NCI-H128 (cell line): ENCODE measurements around the gene PRDM5.

Source experiments
- DNase-seq: peaks from one replicate; lab custom pipeline; 2025; ENCODE audit not compliant: unreplicated experiment; lab: John Stamatoyannopoulos, UW

The PRDM5 gene

DNA sequence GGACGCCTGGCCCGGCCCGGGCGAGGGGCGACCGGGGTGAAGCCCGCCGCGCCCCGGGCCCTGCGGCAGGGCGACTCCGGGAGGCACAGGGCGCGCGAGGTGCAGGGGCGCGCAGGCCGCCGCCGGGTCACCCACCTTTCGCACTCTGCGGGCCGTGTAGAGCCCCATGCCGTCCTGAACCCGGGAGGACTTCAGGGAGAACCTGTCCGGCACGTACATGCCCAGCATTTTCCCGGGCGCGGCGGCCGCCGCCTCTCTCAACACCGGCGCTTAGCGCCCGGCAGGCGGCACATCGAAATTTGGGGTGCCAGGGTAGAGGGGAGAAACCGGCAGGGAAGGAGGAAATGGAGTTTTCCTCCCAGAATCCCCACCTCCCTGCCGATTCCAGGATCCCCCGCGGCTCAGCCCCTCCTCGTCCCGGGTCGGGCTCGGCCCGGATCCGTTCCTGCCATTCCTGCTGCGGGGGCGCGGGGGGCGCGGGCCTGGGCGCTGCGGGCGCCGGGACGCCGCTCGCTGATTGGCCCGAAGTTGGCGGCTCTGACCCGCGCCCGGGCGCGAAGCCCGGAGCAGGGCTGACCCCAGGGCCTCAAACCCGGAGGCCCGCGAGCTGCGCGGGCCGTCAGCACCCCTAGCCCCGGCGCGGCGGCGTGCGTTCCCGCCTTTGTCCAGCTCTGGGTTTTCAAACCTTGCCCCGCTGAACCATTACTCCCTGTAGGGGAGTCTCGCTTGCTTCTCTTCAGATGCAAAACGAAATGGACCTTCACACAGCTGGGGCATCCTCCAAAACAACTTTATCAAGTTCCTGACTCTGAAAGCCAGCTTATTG lies at the start of gene PRDM5:
PRDM5 (minus strand) TSS at position 346 of the 826 bp plus-strand sequence; CDS start at position 228, 118 bp downstream.
- DNase-seq = no peak

DNA sequence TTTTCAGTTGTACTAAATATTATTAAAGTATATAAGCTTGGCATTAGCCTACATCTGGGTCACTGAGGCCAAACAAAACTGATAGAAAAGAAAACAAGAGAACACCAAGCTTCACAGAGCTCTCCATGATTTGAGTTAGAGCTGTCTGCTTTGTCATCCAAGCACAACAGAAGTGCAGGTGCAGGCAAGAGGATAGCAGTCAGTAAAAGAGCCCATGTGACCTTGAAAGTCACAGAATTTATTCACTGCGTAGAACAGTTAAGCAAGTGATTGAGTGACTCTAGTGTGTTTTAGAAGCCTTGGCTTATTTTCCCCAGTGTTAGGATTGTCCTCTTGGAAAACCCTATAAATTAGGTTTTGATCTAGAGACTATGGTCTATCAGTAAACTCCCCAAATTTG lies 49.4 kb upstream of the PRDM5 start:
- no peak for DNase-seq

DNA sequence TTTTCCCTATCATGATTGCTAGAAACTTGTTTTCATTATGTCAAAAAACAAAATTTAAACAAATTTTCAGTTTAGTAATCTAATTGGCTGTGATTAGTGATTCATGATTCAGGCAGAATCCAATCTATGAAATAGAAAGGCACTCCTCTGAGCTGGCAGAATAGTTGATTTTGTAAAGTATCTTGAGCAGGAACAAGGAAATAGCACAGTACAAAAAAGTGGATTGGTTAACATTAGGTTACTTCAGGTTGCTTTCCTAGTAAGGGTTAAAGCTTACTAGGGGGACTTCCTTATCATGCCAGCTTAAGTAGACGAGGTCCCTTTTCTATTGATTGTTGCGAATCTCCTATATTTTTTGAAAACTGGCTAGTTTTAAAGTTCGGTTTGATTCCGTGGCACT lies 43.4 kb upstream of the PRDM5 start:
- no peak for DNase-seq

DNA sequence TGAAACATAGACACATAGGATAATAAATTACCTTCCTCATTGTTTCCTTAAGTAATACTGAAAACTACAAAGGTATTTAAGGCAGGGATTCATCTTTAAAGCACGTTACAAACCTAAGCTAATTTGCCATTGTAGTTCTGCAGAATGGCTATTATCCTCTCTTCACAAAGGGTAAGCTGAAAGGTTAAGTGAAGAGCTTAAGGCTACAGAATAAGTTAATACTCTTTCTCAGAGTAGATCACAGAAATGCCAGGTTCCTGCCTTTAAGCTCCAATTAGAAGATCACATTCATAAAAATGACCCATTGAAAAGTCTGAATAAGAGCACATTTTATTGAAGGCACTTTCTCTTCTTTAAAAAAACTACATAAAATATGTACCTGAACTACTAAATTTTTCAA lies 42.1 kb upstream of the PRDM5 start:
- DNase-seq = no peak

DNA sequence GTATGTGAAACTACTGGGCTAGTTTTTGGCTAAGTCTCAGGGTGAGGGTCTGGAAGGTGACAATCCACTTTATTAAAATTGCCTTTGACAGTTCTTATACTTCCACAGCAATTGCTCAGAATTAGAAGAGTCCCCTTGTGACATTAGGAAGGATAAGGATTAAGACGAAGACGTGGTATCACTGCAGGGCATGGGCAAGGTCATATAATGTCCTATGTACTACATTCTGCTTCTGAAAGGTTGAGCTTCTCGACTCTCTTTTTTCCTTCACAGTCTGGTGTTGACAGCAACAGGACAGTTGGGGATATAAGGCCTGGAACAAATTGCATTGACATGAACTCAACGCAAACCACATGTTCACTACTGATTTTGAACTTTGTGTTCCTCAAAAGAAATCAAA lies 40.9 kb upstream of the PRDM5 start:
- no peak for DNase-seq

DNA sequence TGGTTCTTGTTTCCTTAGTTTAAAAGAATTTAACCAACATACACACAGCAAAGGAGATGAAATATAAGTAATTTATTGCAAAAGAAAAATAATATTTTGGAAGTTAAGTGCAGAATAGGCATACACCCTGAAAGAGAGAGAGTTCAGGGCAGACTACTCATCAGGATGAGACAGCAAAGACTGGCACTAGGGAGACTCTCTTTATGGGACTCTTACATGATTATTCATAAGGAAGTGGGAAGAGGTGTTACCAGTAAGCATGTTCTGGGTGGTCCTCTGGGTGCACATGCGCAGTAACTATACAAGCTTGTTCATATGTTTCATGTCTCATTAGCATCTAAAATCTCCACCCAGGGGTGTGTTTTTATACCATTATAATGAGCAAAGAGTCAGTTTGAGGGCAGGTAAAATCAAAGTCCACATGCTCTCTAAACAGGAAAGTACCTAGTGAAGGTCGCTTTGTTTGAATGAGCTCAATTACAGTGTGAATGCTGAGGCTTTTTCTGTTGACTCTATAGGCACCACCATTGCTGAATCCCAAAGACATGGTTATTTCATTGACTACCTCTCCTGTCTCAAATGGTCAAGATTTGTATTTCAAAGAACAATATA lies 38.2 kb upstream of the PRDM5 start:
- no peak for DNase-seq

DNA sequence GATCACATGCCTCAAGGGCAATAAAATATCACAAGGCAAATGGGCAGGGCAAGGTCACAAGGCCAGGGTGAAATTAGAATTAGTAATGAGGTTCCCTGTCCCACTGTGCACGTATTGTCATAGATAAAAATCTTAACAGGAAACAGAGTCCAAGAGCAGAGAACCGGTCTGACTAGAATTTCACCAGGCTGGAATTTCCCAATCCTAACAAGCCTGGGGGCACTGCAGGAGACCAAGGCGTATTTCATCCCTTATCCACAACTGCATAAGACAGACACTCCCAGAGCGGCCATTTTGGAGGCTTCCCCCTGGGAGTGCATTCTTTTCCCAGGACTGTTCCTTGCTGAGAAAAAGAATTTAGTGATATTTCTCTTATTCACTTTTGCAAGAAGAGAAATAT lies 25.9 kb upstream of the PRDM5 start:
- no peak for DNase-seq

DNA sequence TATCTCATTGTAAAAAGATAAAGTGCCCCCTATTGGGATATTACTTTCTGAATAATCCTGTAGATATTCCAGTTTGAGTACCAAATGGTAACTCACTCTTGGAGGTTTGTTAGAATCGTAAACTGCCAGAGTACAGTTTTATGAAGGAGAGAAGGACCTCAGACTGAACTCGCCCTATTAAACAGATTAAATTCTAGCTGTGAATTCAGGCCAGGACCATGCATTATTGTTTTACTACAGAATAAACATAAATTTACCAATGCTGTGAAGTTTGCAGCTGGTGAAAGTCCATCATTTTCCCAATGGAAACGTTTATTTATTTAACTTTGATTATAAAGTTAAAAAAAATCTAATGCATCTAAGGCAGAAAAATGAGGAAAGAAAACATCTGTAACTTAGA lies 20.2 kb upstream of the PRDM5 start:
- DNase-seq = no peak

DNA sequence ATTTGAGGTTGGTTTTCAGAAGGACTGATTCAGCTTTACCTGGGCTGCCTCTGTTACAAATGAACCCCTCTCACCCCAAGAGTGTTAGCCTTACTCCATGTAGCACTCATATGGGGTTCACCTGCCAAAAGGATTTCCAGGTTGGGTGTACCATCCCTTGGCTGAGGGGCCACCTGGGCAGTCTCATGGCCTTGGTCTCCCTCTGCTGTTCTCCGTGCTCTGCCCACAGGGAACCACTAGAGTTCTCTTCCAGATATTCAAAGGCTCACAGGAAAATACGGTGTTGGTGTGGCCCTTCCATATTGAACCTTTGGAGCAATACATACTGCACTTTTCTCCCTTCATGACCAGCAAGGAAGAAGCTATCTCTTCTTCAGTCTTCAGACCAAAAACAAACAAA lies 18.0 kb upstream of the PRDM5 start:
- DNase-seq = no peak

DNA sequence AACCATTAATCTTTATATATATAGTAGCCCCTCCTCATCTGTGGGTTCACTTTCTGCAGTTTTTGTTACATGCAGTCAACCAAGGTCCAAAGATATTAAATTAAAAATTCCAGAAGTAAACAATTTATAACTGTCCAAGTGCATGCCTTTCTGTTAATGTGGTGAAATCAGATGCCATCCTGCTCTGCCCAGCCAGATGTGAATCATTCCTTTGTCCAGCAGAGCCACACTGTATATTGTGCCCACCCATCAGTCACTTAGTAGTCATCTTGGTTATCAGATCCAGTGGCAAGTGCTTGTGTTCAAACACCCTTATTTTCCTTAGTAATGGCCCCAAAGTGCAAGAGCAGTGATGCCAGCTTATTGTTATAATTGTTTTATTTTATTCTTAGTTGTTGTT lies 17.2 kb upstream of the PRDM5 start:
- no peak for DNase-seq

DNA sequence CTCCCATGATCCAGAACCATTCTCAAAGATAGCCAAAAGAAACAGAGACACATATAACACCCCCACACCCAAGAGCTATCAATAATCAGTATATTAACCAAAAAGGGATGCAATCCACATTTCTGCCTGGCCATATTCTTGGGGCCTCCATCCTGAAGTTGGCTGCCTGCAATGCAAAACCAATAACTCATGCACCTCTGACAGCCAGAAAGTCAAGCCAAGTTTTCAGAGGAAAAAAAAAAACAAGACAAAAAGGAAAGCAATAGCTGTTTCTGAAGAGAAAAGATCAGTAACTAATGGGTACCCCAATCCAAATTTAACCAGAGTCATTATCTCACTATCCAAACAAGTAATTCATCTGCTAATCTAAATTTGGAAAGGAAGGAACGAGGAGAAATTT lies 7.3 kb upstream of the PRDM5 start:
- DNase-seq = no peak

DNA sequence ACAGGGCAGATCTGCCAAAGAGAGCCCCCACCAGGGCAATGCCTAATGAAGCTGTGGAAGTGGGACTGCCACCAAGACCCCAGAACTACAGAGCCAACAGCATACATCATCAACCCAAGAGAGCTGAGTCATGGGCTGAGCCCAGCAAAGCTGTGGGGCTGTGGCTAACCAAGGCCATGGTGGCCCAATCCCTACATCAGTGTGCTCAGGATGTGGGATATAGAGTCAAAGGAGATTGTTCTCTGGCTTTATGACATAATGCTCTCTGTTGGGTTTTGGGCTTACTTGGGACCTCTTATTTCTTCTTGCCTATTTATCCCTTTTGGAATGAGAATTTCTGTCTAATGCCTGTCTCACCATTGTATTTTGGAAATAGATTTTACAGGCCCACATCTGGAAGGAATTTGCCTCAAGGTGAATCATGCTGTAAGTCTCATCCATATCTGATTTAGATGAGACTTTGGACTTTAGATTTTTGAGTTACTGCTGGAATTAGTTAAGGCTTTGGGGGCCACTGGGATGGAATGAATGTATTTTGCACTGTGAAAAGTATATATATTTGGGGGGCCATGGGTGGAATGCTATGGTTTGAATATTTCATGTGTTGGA lies 5.4 kb upstream of the PRDM5 start:
- DNase-seq = no peak

DNA sequence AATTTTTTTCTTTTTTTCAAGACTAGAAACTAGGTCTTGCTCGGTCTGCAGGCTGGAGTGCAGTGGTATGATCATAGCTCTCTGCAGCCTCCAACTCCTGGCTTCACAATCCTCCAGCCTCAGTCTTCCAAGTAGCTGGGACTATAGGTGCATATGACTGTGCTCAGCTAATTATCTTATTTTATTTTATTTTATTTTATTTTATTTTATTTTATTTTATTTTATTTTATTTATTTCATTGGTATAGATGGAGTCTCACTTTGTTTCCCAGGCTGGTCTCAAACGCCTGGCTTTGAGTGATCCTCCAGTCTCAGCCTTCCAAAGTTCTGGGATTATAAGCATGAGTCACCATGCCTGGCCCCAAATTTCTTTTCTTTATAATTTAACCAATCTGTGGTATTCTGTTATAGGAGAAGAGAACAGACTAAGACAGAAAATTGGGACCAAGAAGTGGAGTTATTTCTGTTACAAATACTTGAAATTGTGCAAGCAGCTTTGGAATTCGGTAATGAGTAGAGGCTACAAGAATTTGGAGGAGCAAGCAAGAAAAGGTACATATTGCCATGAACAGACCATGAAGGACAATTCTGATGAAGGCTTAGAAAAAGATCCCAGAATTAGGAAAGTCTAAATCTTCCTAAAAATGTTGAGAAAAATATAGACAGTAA lies 4.0 kb upstream of the PRDM5 start:
- no peak for DNase-seq

DNA sequence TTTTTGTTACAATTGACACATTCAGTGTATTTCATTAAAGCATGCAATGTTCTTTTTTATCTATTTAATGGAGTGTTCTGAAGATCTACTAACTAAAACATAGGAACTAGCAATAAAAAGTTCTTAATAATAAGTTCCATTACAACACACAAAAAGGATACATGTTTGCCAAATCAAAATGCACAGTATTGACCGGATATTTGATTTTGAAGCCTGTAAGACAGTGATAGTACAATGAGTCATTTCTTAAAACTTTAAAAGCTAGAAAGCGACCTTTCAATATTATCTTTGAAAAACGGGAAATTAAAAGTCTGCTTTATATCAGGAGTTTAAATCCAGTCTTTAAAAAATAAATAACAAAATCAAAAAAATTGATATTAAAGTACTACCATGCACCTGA lies 2.4 kb upstream of the PRDM5 start:
- no peak for DNase-seq

DNA sequence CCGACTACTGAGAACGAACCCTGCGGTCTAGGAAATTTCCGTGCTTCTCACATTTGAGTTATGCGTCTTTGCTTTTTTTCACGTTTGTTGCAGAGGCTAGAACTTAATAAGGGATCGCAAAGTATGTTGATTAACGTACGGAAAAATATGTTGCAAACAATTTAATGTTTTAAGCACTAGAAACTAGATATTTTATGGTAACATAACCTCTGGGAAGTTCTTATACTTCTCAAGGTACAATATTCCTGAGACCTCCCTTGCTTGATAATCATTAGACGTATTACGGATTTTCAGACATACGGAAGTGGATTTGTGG lies 639 bp upstream of the PRDM5 start:
- no peak for DNase-seq

DNA sequence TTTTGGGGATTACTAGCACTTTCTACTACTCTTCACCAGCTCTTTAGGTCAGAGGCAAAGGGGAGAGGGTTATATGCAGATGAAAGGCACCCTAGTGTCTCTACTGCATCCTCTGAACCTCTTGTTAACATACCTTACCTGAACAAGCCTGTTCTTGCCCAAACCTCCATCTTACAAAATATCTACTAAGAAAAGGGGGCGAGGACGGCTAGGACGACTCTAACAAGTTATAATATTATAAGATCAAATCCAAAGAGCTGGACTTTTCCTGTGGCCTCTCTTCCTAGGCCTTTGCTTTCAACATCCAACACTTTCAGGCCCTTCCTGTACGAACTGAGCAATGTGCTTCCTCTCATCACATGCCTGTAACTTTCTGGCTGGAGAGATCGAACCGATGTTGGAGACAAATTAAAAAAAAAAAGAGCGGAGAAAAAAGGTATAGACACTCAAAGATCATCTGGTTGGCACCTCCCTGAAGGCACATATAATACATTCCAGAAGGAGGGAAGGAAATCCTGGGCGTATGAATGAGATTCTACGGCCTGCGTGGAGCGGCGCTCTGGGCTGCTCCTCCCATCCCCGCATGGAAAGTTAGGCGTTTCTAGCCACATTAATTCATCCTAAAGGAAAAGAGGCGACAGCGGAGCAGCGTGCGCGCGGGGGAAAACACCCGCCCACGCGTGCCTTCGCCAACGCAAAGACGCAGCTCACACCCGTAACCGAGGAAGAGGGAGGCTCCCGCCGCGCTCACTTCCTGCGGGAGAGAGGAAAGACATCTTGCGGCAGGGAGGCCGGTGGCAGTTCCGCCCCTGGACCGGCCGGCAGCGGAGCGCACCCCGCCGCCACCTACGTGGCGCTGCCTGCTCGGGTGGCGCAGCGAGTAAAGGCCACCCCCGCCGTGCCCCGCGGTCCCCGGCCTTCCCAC lies 808 bp downstream of the PRDM5 start:
- DNase-seq = no peak

DNA sequence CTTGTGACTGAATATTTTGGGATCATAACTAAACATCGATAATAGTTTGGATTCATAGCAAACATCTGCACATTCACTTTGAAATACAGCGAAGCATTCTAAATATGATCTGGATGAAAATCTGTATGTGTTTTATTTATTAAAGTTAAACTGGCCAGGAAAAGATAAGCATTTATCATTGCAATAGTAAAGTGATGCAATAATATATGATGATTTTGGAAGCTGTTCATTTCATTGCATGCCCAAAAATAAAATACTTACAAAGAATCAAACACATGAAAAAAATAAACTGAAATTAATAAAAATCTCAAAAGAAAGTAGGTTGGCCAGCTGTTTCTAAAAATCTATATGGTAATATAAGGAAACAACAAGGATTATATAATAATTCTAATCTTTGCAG lies 1.9 kb downstream of the PRDM5 start:
- DNase-seq = no peak

DNA sequence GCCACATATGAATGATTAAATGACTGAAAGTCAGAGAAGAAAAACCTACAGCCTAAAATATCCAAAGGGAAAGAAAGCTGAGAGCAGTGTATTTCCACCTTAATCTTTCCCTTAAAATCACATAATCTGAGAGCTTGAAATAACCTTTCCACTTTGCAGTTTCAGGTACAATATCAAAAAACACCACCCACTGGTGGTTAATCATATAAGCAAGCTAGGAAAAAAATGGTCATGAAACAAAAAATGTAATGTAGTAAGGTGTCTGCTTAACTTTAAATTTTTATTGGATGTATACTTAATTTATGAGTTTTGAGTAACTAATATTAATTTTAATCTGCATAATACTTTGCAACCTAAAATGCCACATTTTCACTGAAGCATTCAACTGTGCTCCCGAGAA lies 3.2 kb downstream of the PRDM5 start:
- DNase-seq = no peak

DNA sequence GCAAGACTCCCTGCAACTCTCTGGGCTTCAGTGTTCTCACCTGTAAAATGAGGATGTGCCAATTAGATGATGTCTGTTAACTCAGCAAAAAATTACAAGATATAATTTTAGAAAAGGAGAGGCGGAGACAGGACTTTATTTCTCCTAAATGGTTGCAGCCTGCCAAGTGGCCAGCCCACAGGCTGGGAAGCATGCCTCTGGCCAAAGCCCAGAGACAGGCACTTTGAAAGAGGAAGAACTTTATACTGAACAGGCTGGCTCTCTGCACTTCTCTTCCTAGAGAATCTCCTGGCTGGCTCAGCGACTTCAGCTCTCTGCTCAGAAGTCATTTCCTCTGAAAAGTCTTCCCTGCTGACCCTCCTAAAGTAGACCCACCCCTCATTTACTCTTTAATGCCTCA lies 3.7 kb downstream of the PRDM5 start:
- DNase-seq = no peak

DNA sequence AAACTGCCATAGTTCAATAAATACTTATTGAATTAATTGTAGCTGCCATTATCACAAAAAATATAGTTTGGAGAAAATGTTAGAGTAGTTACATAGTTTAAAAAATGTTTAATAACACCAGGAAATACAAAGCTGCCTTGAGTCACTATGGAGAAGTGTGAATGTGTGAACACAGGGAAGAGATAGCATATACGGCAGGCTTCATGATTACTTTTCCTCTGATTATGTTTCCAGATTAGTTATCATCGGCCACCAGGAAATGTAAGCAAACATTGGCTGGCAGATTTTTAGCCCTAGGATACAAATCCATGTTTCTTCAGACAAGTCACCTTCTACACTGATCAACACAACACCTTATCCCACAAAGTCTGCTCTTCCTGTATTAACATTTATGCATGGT lies 4.4 kb downstream of the PRDM5 start:
- no peak for DNase-seq

DNA sequence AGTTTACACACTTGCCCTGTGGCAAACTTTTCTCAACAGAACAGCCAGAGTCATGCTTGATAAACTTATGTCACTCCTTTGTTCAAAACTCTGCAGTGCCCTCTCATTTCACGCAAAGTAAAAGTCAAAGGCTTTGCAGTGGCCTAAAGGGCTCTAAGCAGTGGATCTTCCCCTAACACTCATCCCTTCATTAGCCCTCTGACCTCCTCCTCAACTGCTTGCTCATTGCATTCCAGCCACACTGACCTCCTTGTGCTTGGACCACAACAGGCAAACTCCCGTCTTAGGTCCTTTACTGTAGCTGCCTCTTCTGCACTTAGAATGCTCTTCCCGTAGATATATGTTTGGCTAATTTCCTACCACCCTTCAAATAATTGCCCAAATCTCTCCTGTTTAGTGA lies 5.6 kb downstream of the PRDM5 start:
- no peak for DNase-seq
